ENCODE data around the gene LRRC71. TPM values are rescaled to one million over a fixed set of nuclear protein-coding genes. Genes with fewer than 3 reads are reported as not detected.

LRRC71 gene
- total and polyA plus RNA-seq, 2 of the 8 experiments (the other 6 are each of a cell fraction or from before 2014, with no cell fraction given), result 0.05 TPM; not detected in 1

DNA sequence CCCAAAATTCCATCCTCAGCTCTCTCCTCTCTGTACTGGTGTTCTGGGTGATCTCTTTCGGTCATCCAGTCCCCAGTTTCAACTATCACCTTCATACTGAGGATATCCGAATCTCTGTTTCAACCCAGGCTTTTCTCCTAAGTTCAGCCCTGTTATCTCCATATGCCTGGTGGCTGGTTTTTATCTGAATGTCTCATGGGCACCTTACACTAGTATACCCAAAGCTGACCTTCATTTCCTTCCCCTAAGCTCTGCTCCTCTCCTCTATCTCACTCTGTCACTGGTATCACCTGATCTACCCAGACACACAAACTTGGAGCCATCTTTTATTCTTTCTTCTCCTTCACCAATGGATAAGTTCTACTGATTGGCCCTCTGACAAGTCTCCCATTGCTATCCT lies 53.0 kb downstream of the LRRC71 start:
- FAIRE-seq (no peak), DNase-seq (ENCODE audit: low read depth in 1 of 2, low spot score in 2 of 2) (no peak)
- H3K14ac ChIP-seq (ENCODE audit: insufficient read length), result no peak overlapping the region
- no peak overlapping the region for H2BK12ac ChIP-seq (ENCODE audit: low read depth, low read length)
- TF ChIP-seq RAD21 (IDR thresholded peaks at IDR 0.05 in 1 of 2, conservative IDR thresholded peaks at IDR 0.05 in 1 of 2; ENCODE audit: low read depth in 2 of 2, low read length in 2 of 2) (no peak), BCL11A (IDR thresholded peaks at IDR 0.05; ENCODE audit: low read depth in 2 of 2, low read length in 2 of 2) (no peak), NANOG (IDR thresholded peaks at IDR 0.05; ENCODE audit: insufficient read depth, low read depth, low read length, poor library complexity, severe bottlenecking) (no peak), KDM1A (IDR thresholded peaks at IDR 0.05; ENCODE audit: borderline replicate concordance, low read length) (no peak), CHD2 (IDR thresholded peaks at IDR 0.05; ENCODE audit: low read length) (no peak), CEBPB (IDR thresholded peaks at IDR 0.05; ENCODE audit: low read depth, low read length) (no peak), RFX5 (IDR thresholded peaks at IDR 0.05; ENCODE audit: borderline replicate concordance, low read depth, low read length) (no peak), SUZ12 (IDR thresholded peaks at IDR 0.05; ENCODE audit: low read length) (no peak), TCF12 (IDR thresholded peaks at IDR 0.05; ENCODE audit: low read depth, low read length) (no peak)
- no peak overlapping the region for H2BK120ac ChIP-seq (replicated peaks; ENCODE audit: low read depth, low read length)
- H3K18ac ChIP-seq (ENCODE audit: extremely low read depth, low read length), result no peak overlapping the region
- H4K5ac ChIP-seq (ENCODE audit: insufficient read length, low read depth, low read length), result no peak overlapping the region
- no peak overlapping the region for H3K4me2 ChIP-seq (ENCODE audit: insufficient read depth in 1 of 2, low read depth in 2 of 2, low read length in 2 of 2)
- peaks cover 2 to 47% (median 16%) of the 10 kb centered on the region in 4 experiments; a peak in 7 of 8 replicates for H3K36me3 ChIP-seq (ENCODE audit: control insufficient read depth in 2 of 4, insufficient read depth in 4 of 4, low read length in 3 of 4)
- H4K8ac ChIP-seq (ENCODE audit: extremely low read depth, insufficient read depth, low read length), result no peak overlapping the region
- H2AFZ ChIP-seq (ENCODE audit: low read length), result no peak overlapping the region
- no peak overlapping the region for H3K9ac ChIP-seq (replicated peaks in 1 of 4; ENCODE audit: extremely low read depth in 1 of 4, low read depth in 3 of 4, low read length in 3 of 4)
- H4K20me1 ChIP-seq (replicated peaks in 1 of 2; ENCODE audit: control insufficient read depth in 1 of 2, insufficient read depth in 2 of 2, low read length in 2 of 2), result no peaks in the 10 kb centered on the region
- H2BK20ac ChIP-seq (ENCODE audit: low read length), result no peak overlapping the region
- no peak overlapping the region for H3K56ac ChIP-seq (replicated peaks; ENCODE audit: insufficient read length, low read depth, low read length)
- H3K79me1 ChIP-seq (ENCODE audit: low read depth, low read length), result no peaks in the 10 kb centered on the region
- H3K23me2 ChIP-seq (ENCODE audit: low read depth, low read length), result no peaks in the 10 kb centered on the region; the same call in 1 of the 2 replicates
- H2BK15ac ChIP-seq (ENCODE audit: low read length), result no peak overlapping the region
- WGBS, 2 experiments (ENCODE audit: extremely low coverage in 1 of 2, insufficient coverage in 1 of 2, insufficient read length in 1 of 2, insufficient replicate concordance in 2 of 2, low coverage in 1 of 2, low lambda C conversion rate in 2 of 2, missing lambda C conversion rate in 1 of 2), result 97% methylated on average over 2 of the region's 2 CpGs; no CpG with 5 or more reads in 1 of the 2 experiments
- no peak overlapping the region for H3K23ac ChIP-seq (ENCODE audit: insufficient read length)
- no peak overlapping the region for H4K91ac ChIP-seq (replicated peaks; ENCODE audit: insufficient read length, low read length)
- no peak overlapping the region for H3K4ac ChIP-seq (replicated peaks; ENCODE audit: insufficient read length, low read depth, low read length)
- no peaks in the 10 kb centered on the region for H3K9me3 ChIP-seq (ENCODE audit: insufficient read depth in 2 of 2, low read depth in 1 of 2, low read length in 1 of 2)
- H3K79me2 ChIP-seq (ENCODE audit: control insufficient read depth in 1 of 2, insufficient read depth in 2 of 2, low read length in 2 of 2), result no peaks in the 10 kb centered on the region
- no peak overlapping the region for H3K27ac ChIP-seq (ENCODE audit: low read depth, low read length)
- H3K4me3 ChIP-seq (ENCODE audit: extremely low read depth in 1 of 4, insufficient read depth in 2 of 4, low read depth in 3 of 4, low read length in 4 of 4), result no peak overlapping the region
- CTCF ChIA-PET (ENCODE audit: partially characterized antibody), result interaction anchor here (0.8 to 2.0 kb wide), 3 partner anchors 12 to 183 kb away, joined by 3 to 7 read pairs (median 4); no protein-coding TSS in a partner anchor
- POLR2A ChIA-PET (ENCODE audit: partially characterized antibody), result no interaction called here
- no peak overlapping the region for H2AK5ac ChIP-seq (ENCODE audit: low read depth, low read length)
- H3K27me3 ChIP-seq (replicated peaks in 1 of 4; ENCODE audit: control insufficient read depth in 3 of 4, extremely low read depth in 1 of 4, insufficient read depth in 3 of 4, low read length in 3 of 4), result no peaks in the 10 kb centered on the region
- peaks cover 0 to 10% (median 1%) of the 10 kb centered on the region in 4 experiments; a peak in 3 of 7 replicates for H3K4me1 ChIP-seq (replicated peaks in 1 of 4; ENCODE audit: control insufficient read depth in 3 of 4, insufficient read depth in 4 of 4, low read length in 3 of 4)
- no peak overlapping the region for H2BK5ac ChIP-seq (ENCODE audit: low read depth, low read length)
